HG02642 (cell line): ENCODE results near the gene USP27X.

Source experiments
- ATAC-seq: cut with Tn5 transposase; IDR thresholded peaks from one replicate; pipeline ENCODE4 v1.9.1; 2021; ENCODE audit warnings: mild to moderate bottlenecking; ENCODE audit not compliant: unreplicated experiment, poor library complexity

Gene USP27X

DNA sequence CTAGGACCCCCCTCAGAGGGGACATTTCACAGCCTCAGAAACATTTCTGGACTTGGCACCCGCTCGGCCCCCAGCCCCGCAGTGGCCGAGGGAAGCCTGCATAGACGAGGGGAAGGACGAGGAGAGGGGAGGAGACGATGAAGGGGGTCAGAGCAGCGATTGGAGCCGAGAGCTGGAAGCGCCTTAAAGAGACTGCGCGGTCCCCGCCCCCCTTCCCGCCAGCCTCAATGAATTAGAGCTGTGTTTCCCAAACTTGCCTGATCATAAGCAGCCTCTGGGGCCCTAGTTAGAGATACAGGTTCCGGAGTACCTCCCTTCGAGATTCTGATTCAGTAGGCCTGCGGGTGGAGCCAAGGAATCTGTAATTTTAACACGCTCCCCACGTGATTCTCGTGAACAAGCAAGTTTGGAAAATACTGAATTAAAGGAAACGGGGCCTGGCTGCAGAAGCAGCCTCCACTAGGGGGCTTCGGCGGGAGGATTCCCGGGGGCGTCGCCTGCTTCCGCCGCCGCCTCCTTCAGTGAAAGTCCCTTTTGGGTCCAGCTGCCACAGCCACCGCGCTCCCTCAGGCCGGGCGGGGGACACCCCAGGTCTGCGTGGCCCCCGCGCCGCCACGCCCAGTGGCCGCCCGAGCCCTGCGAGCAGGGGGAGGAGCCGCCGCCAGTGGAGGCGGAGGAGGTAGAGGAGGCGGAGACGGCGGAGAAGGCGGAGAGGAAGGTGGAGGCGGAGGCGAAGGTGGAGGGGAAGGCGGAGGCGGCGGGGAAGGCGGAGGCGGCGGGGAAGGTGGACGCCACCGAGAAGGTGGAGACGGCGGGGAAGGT lies at the start of gene USP27X:
USP27X (plus strand) TSS at position 651 of the 822 bp plus-strand sequence. CDS start 824 bp downstream, outside the sequence.
- peak; percentile 92 for ATAC-seq

GRCh38 chrX:49838374-49838773 lies 40.9 kb upstream of the USP27X start:
- peak; percentile 65 for ATAC-seq

DNA sequence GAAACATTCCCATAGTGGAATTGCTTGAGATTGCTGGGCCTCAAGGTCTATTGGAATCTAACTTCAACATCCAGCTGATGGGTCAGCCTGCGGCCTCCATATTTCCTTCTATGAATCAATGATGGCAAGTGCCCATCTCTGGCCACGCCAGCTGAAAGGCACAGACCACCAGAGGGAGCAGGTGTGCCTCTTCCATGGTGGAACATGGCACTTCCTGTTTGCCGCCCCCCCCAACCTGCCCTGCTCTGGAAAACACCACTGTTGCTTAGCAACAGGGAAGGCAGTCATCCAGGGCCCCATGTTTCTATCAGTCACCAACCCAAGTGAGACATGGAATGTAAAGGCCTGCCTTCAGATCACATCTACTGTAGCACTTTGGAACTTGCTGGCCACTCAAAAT lies 38.6 kb upstream of the USP27X start:
- ATAC-seq: no peak

DNA sequence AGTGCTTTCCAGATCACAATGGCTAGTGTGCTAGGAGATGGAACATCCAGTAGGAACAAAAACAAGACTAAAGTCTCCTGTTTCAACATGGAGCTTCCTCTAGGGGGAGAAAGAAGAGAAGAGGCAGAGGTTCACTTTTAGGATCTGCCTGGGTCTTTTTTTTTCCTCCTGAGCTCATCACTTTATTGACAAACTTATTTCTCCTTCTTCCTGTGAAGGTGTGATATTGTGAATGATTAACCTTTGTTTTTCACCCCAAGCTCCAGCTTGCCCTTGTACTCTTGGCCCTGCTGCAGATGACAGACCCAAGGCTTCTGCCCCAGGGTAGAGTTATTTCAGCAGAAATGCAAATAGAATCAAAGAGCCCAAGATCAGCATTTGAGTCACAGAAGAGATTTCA lies 36.7 kb upstream of the USP27X start:
- ATAC-seq: no peak

GRCh38 chrX:49844611-49845010 lies 34.7 kb upstream of the USP27X start:
- ATAC-seq: no peak

DNA sequence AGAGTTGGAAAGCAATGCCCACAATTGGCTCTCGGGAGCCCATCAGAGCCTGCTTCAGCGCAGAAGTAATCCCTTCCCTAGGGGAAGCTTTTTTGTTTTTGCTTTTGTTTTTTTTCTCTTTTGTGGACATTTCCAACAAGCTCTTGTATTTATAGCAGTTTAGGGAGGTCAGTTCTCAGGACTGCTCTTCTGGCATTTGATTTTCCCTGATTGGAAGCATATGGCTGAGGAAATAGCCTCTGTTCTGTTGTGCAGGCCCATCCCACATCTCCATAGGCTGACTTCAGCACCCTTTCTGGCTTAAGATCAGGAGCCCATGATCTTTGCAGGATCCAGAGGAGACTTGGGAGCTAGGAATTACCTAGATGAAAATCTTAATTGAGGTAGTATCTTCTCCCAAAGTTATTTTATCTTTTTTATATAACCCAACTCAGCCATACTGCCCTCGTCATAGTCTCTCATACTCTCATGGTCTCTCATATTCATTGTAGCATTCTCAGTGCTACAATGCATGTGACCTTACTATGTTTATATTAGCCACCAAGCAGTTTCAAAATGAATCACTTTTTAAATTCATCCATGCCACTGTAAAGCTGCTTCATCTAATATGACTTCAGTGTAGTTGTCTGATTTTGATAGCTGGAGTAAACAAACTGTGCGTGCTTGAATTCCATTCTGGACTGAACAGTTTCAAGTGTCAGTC lies 33.4 kb upstream of the USP27X start:
- no peak for ATAC-seq

GRCh38 chrX:49846522-49846921 lies 32.8 kb upstream of the USP27X start:
- ATAC-seq: no peak

- ATAC-seq: no peak
Measured at GRCh38 chrX:49848275-49848674, 31.0 kb upstream of the USP27X start.

DNA sequence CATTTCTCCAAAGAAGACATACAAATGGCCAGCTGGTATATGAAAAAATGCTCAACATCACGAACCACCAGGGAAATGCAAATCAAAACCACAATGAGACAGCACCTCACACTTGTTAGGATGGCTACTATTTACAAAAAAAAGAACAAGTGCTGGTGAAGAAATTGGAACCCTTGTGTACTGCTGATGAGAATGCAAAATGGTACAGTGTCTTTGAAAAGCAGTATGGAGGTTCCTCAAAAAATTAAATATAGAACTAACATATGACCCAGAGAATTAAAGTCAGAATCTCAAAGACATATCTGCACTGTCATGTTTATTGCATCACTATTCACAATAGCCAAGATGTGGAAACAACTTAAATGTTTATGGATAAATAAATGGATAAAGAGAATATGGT lies 29.3 kb upstream of the USP27X start:
- ATAC-seq: no peak

- no peak for ATAC-seq
Measured at GRCh38 chrX:49853661-49854060, 25.6 kb upstream of the USP27X start.

DNA sequence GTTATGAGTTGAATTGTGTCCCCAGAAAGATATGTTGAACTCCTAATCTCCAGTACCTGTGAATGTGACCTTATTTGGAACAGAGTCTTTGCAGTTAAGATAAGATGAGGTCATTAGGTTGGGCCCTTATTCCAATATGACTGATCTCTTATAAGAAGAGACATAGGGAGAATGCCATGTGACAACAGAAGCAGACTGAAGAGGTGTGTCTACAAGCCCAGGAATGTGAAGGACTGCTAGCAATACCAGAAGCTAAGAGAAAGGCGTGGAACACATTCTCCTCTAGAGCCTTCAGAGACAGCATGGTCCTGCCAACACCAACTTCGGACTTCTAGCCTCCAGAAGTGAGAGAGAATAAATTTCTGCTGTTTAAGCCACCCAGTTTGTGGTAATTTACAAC lies 22.5 kb upstream of the USP27X start:
- ATAC-seq: no peak

DNA sequence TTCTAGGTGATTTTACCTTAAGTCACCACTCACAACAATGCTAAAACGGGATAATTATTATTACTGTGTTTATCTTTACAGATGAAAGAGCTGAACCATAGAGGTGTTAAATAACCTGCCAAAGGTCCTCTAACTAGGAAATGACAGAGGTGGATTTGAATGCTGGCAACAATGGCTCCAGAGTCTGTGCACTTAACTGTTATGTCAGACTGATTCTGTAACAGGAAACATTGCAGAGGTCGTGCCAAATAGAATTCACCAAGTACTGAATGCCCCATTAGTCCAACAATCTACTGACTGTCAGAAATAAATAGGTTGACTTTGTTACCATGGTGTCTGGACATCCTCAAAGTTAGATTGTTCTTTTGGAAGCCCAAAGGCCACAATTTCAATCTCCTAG lies 20.9 kb upstream of the USP27X start:
- no peak for ATAC-seq

DNA sequence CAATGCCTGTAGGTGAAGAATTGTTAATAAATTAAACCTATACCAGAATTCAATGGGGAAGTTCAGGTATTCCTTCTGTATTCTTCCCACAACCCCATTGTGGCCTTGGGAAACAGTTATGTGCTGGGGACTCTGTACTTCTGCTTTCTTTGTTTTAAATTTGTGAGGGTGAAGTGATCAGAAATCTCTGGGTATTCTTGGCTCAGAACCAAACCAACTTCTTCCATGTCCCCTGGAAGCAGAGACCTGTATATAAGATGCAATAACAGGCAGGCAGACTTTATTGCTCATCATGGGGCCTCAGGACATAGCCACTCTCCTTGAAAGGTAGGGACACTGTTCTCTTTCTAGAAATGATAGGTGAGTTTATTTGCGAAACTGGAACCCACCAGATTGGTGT lies 19.8 kb upstream of the USP27X start:
- no peak for ATAC-seq

GRCh38 chrX:49860867-49861535 lies 18.3 kb upstream of the USP27X start:
- no peak for ATAC-seq

GRCh38 chrX:49862093-49862492 lies 17.2 kb upstream of the USP27X start:
- ATAC-seq: no peak

DNA sequence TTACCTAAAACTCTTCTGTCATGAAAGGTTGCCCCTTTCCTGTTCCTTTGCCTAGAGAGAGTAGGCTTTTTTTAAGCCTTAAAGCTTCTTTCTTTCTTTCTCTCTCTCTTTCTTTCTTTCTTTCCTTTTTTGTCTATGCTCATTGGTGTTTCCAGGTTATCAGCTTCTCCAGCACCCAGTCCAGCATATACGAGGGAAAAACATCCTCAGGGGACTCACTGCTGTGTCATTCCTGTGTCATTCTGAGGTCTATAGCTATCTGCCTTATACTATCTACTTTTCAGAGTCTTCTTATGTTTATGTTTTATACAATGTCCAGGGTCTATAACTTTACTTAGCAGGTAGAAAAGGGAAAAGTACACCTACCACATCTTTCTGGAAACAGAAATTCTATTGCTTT lies 10.5 kb upstream of the USP27X start:
- no peak for ATAC-seq

DNA sequence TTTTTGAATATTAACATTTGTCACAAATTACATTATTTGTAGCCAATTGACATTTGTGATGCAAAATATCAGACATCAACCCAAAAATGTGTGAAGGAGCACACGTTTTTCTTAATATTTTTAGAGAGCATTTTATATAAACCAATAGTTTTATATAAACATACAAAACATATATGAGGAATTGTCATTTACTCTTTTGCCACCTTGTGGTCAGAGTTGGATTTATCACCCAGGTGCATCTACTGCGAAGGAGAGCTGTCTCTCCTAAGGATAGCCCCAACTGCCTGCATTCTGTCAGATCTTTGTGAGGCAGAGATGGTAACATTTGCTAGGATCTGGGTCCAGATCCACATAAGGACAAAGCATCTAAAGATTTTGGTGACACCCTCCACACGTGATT lies 2.5 kb upstream of the USP27X start:
- ATAC-seq: no peak

DNA sequence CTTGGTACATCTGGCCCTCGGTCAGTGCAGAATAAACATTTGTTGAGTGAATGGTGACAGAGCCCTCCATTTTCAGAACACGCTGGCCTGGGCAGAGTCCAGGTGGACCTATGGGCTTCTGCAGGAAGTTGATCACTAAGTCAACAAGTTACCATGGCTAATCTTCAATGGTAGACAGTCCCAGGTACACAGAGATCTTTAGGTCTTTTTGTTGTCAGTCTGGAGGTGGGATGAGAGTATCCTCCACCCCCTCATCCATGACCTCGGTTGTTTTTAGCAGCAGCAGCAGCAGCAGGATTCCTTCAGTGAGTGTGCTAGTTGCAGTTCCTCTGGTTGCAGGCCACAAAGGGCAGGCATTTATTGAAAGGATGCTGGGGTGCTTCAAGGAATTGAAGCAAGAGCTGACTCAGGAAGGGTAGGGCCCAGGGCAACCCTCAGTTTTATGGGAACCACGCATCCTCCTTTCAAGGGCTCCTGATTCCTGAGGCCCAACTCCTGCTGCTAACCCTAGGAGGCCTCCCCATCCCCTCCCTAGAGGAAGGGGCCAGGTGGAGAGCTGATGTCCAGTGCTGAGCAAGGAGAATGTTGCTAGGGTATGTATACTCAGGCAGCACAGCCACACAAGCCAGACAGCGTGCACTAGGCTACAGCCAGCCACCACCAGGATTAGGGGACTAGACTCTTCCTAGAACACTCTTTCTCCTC lies 1.7 kb upstream of the USP27X start:
- no peak for ATAC-seq

DNA sequence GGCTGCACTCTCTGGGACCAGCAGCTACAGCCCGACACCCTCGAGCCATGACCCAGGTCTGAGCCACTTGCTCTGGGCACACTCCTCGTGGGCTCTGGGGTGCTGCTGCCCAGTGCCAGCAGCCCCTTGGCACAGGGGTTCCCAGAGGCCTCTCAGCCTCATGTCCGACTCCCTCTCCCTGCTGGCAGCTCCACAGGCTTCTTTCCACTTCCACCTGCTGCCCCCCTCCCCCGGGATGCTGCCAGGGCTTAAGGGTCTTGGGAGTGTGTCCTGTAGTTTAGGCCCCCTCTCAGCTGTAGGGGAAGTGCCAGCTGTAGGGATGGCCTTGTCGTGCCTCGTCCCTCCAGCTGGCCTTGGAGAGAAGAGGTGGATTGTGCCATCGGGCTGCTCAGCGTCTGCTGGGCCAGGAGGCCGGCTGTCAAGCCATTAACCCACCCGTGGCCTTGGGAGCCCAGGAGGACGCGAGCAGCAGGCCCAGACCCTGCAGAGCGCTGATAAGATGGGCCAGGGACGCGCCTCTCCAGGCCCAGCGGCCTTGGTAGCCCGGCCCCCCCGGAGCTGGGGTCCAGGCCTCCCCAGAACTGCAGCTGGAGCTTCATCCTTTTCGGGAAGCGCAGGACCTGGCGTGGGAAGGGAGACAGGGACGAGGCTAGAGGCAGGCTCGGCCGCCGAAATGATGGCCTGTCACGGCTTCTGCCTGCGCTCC lies 1.0 kb upstream of the USP27X start:
- no peak for ATAC-seq

- ATAC-seq: peak; percentile 10
Measured at GRCh38 chrX:49879656-49880277, 483 bp downstream of the USP27X start.
